ENCODE results near the gene STX2. TPM values are rescaled to one million over a fixed set of nuclear protein-coding genes. Genes with fewer than 3 reads are reported as not detected.
A peak's percentile ranks its signal among the peaks of the same experiment; 100 is the strongest.

STX2 gene
- total RNA-seq, 2 donors from 2014 or later: 18.2 to 20.2 TPM

GRCh38 chr12:130872179-130873096 is 33.4 kb upstream of the STX2 start:
- no peaks in the 10 kb centered on the region for H3K27me3 ChIP-seq (ENCODE audit: control insufficient read depth, insufficient read depth, low read length, poor library complexity, severe bottlenecking)
- H3K9me3 ChIP-seq (ENCODE audit: control insufficient read depth, low read length): no peaks in the 10 kb centered on the region
- Mint-ChIP-seq H3K36me3 (ENCODE audit: low read depth) (peaks cover 45% of the 10 kb centered on the region), H3K27ac (peak overlapping the region; percentile 97), H3K27me3 (ENCODE audit: insufficient read depth) (peaks cover 2% of the 10 kb centered on the region), H3K9me3 (peaks cover 1% of the 10 kb centered on the region), H3K4me3 (peak overlapping the region; percentile 97), H3K4me1 (peaks cover 28% of the 10 kb centered on the region)
- H3K4me3 ChIP-seq (ENCODE audit: low read length): peak overlapping the region; percentile 95
- DNase-seq: peak; percentile 68
- peak overlapping the region; percentile 70 for H3K27ac ChIP-seq (ENCODE audit: low read depth, low read length)
- H3K9ac ChIP-seq (ENCODE audit: extremely low read depth, low read length, poor library complexity, severe bottlenecking): peak overlapping the region; percentile 80
- peaks cover 50% of the 10 kb centered on the region for H3K36me3 ChIP-seq (ENCODE audit: control insufficient read depth, insufficient read depth, low read length)
- TF ChIP-seq CTCF (conservative IDR thresholded peaks at IDR 0.05): no peak
- H3K4me1 ChIP-seq (ENCODE audit: control insufficient read depth, insufficient read depth, low read length): peaks cover 3% of the 10 kb centered on the region
- WGBS, 2 experiments (ENCODE audit: insufficient coverage in 1 of 2, insufficient read length in 1 of 2): 0 to 1% methylated on average over 28 to 79 of the region's 79 CpGs

DNA sequence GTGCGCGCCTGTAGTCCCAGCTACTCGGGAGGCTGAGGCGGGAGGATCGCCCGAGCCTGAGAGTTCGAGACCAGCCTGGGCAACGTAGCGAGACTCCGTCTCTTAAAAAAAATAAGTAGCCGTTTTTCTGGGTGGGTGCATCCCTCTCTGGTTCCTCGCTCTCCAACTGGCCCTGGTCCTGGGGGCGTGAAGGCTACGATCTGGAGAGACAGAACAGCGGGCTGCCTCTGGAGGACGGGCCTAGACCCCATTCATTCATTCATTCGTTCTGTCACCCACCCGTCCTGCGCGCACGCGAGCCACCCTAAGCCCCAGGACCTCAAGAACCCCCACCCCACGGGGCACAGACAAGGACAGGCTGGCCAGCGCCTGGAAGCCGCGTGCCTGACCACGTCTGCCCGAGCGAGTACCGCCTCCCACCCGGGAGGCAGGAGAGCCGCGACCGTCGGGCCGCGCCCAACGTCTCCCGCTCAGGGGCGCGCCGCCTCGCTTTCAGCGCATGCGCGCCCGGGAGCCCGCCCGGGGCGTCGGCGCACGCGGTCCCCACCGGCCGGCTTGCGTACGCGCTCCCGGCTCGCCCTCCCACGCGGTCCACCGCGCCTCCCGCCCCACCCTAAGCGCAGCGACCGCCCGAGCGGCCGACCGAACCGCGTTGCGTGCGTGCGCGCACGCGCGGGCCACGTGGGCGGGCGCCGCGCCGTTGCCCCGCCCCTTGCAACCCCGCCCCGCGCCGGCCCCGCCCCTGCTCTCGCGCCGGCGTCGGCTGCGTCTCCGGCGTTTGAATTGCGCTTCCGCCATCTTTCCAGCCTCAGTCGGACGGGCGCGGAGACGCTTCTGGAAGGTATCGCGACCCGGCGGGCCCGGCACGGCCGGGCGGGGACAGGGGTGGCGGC is 32.5 kb upstream of the STX2 start, which contains the start of gene RAN:
RAN (plus strand) TSS at position 781 of the 893 bp plus-strand sequence. CDS start 528 bp downstream, outside the sequence.
- Histone ChIP-seq H3K36me3 (ENCODE audit: control insufficient read depth, insufficient read depth, low read length) (peaks cover 41% of the 10 kb centered on the region), H3K9me3 (ENCODE audit: control insufficient read depth, low read length) (no peaks in the 10 kb centered on the region), H3K27me3 (ENCODE audit: control insufficient read depth, insufficient read depth, low read length, poor library complexity, severe bottlenecking) (no peaks in the 10 kb centered on the region), H3K27ac (ENCODE audit: low read depth, low read length) (peak within 1 kb of the TSS; percentile 84), H3K4me3 (ENCODE audit: low read length) (peak within 1 kb of the TSS; percentile 95), H3K9ac (ENCODE audit: extremely low read depth, low read length, poor library complexity, severe bottlenecking) (peak within 1 kb of the TSS; percentile 80), H3K4me1 (ENCODE audit: control insufficient read depth, insufficient read depth, low read length) (peaks cover 3% of the 10 kb centered on the region)
- H3K4me1 Mint-ChIP-seq: peaks cover 23% of the 10 kb centered on the region
- WGBS, 2 experiments (ENCODE audit: insufficient coverage in 1 of 2, insufficient read length in 1 of 2): 9 to 75% methylated on average over 13 to 118 of the region's 118 CpGs
- peaks cover 2% of the 10 kb centered on the region for H3K27me3 Mint-ChIP-seq (ENCODE audit: insufficient read depth)
- H3K9me3 Mint-ChIP-seq: peaks cover 1% of the 10 kb centered on the region
- DNase-seq: peak; percentile 96
- peak within 1 kb of the TSS; percentile 97 for H3K27ac Mint-ChIP-seq
- H3K4me3 Mint-ChIP-seq: peak within 1 kb of the TSS; percentile 97
- H3K36me3 Mint-ChIP-seq (ENCODE audit: low read depth): peaks cover 41% of the 10 kb centered on the region
- no peak for TF ChIP-seq CTCF (conservative IDR thresholded peaks at IDR 0.05)

All from endodermal cell (in vitro differentiated cells).